HepG2 (cell line): ENCODE results near the gene ZBTB34.

Source experiments
- ARID2 ChIP-seq: sonication (generic); formaldehyde crosslinking; IDR thresholded peaks from 2 replicates; pipeline ENCODE4 v1.8.1; 2022; ENCODE audit warnings: mild to moderate bottlenecking, missing genetic modification reagents, borderline replicate concordance
- CC2D1A ChIP-seq: sonication (generic); formaldehyde crosslinking; IDR thresholded peaks from 2 replicates; pipeline ENCODE4 v1.8.1; 2023; ENCODE audit warnings: mild to moderate bottlenecking, missing genetic modification reagents
- CTCF ChIP-seq: sonication (generic); formaldehyde crosslinking; IDR thresholded peaks from 2 replicates; pipeline ENCODE4 v1.5.0; 2020; ENCODE audit warnings: mild to moderate bottlenecking, missing genetic modification reagents, moderate library complexity
- EZH2 ChIP-seq: conservative IDR thresholded peaks from 2 replicates; pipeline ENCODE4 v1.6.1; 2012; ENCODE audit warnings: mild to moderate bottlenecking, low read depth, low read length, moderate library complexity
- IRF2 ChIP-seq: IDR thresholded peaks from 2 replicates; pipeline ENCODE4 v1.6.1; 2018; ENCODE audit warnings: missing genetic modification reagents, missing compliant biosample characterization
- ZNF691 ChIP-seq: sonication (generic); formaldehyde crosslinking; IDR thresholded peaks from 2 replicates; pipeline ENCODE4 v1.4.0; 2020; ENCODE audit warnings: missing genetic modification reagents, low read depth, mild to moderate bottlenecking, borderline replicate concordance

GRCh38 chr9:126883636-126884035 is 23.2 kb downstream of the ZBTB34 start:
- TF ChIP-seq IRF2 (CRISPR knock-in tag) (no peak), EZH2 (no peak), CTCF (CRISPR knock-in tag) (no peak), CC2D1A (CRISPR knock-in tag) (no peak), ZNF691 (CRISPR knock-in tag) (no peak), ARID2 (CRISPR knock-in tag) (no peak)
